ENCODE results near the gene FANK1. TPM values are rescaled to one million over a fixed set of nuclear protein-coding genes. Genes with fewer than 3 reads are reported as not detected.
"Not testable (repeated sequence)": the region's sequence is repeated elsewhere in the genome, so short reads cannot be mapped to it uniquely, and the experiment has no call there.

Gene FANK1
- total RNA-seq, 1 experiment from 2014 or later, result 2.5 TPM

GRCh38 chr10:125925262-125925834, 29.0 kb downstream of the FANK1 start:
- no peak overlapping the region for H3K4me3 Mint-ChIP-seq (ENCODE audit: unreplicated experiment)
- no peak overlapping the region for H3K27ac Mint-ChIP-seq (ENCODE audit: low read depth, unreplicated experiment)
- CTCF ChIA-PET, result interaction anchor here (0.6 to 1.0 kb wide), 2 partner anchors 9 to 1651 kb away, joined by 5 to 6 read pairs; no protein-coding TSS in a partner anchor
- H3K36me3 Mint-ChIP-seq (ENCODE audit: insufficient read depth, unreplicated experiment), result no peaks in the 10 kb centered on the region
- intact Hi-C loops (cut with micrococcal nuclease), result no loop called here
- DNase-seq (ENCODE audit: unreplicated experiment), result no peak
- no peaks in the 10 kb centered on the region for H3K9me3 Mint-ChIP-seq (ENCODE audit: unreplicated experiment)
- BruUV-seq (replicated peaks), result no TSS peak
- TF ChIP-seq CTCF (IDR thresholded peaks at IDR 0.05; ENCODE audit: unreplicated experiment), result no peak
- no peaks in the 10 kb centered on the region for H3K27me3 Mint-ChIP-seq (ENCODE audit: insufficient read depth, unreplicated experiment)
- POLR2A ChIA-PET, result interaction anchor here (0.6 kb wide), 1 partner anchor 1191 kb away, joined by 3 read pairs; no protein-coding TSS in a partner anchor
- H3K4me1 Mint-ChIP-seq (ENCODE audit: insufficient read depth, unreplicated experiment), result peaks cover 6% of the 10 kb centered on the region

GRCh38 chr10:125926247-125926646, 29.9 kb downstream of the FANK1 start:
- ChIA-PET POLR2A (no interaction called here), CTCF (no interaction called here)
- TF ChIP-seq CTCF (IDR thresholded peaks at IDR 0.05; ENCODE audit: unreplicated experiment), result no peak
- H3K36me3 Mint-ChIP-seq (ENCODE audit: insufficient read depth, unreplicated experiment), result no peaks in the 10 kb centered on the region
- H3K27me3 Mint-ChIP-seq (ENCODE audit: insufficient read depth, unreplicated experiment), result no peaks in the 10 kb centered on the region
- no TSS peak for BruUV-seq (replicated peaks)
- no peak for DNase-seq (ENCODE audit: unreplicated experiment)
- no peak overlapping the region for H3K4me3 Mint-ChIP-seq (ENCODE audit: unreplicated experiment)
- intact Hi-C loops (cut with micrococcal nuclease), result no loop called here
- no peaks in the 10 kb centered on the region for H3K9me3 Mint-ChIP-seq (ENCODE audit: unreplicated experiment)
- H3K4me1 Mint-ChIP-seq (ENCODE audit: insufficient read depth, unreplicated experiment), result peaks cover 6% of the 10 kb centered on the region
- no peak overlapping the region for H3K27ac Mint-ChIP-seq (ENCODE audit: low read depth, unreplicated experiment)

- H3K9me3 Mint-ChIP-seq (ENCODE audit: unreplicated experiment); H3K27ac Mint-ChIP-seq (ENCODE audit: low read depth, unreplicated experiment); POLR2A ChIA-PET; BruUV-seq (replicated peaks); H3K4me3 Mint-ChIP-seq (ENCODE audit: unreplicated experiment); H3K4me1 Mint-ChIP-seq (ENCODE audit: insufficient read depth, unreplicated experiment); DNase-seq (ENCODE audit: unreplicated experiment); intact Hi-C loops (cut with micrococcal nuclease); H3K36me3 Mint-ChIP-seq (ENCODE audit: insufficient read depth, unreplicated experiment); H3K27me3 Mint-ChIP-seq (ENCODE audit: insufficient read depth, unreplicated experiment): not testable (repeated sequence)
- CTCF ChIA-PET, result interaction anchor here (0.6 to 0.7 kb wide), 3 partner anchors 33 to 94 kb away, joined by 3 to 4 read pairs (median 4); no protein-coding TSS in a partner anchor
Measured at GRCh38 chr10:125927265-125927664, 30.9 kb downstream of the FANK1 start.

GRCh38 chr10:125928928-125929585, 32.7 kb downstream of the FANK1 start:
- intact Hi-C loops (cut with micrococcal nuclease), result no loop called here
- DNase-seq (ENCODE audit: unreplicated experiment), result no peak
- Mint-ChIP-seq H3K9me3 (ENCODE audit: unreplicated experiment) (no peaks in the 10 kb centered on the region), H3K36me3 (ENCODE audit: insufficient read depth, unreplicated experiment) (no peaks in the 10 kb centered on the region), H3K27me3 (ENCODE audit: insufficient read depth, unreplicated experiment) (no peaks in the 10 kb centered on the region), H3K4me3 (ENCODE audit: unreplicated experiment) (no peak overlapping the region), H3K27ac (ENCODE audit: low read depth, unreplicated experiment) (no peak overlapping the region), H3K4me1 (ENCODE audit: insufficient read depth, unreplicated experiment) (no peaks in the 10 kb centered on the region)
- TF ChIP-seq CTCF (IDR thresholded peaks at IDR 0.05; ENCODE audit: unreplicated experiment), result no peak
- CTCF ChIA-PET, result no interaction called here
- POLR2A ChIA-PET, result no interaction called here
- no TSS peak for BruUV-seq (replicated peaks)
